GM23248 (cell line): ENCODE data around the gene DUSP28.

Experiments
- EZH2 ChIP-seq: fragments of 200-600 bp; sonication (generic); IDR thresholded peaks from 2 replicates; pipeline ENCODE4 v1.6.1; 2018; ENCODE audit warnings: antibody characterized with exemption, mild to moderate bottlenecking; ENCODE audit not compliant: insufficient read depth, poor library complexity, severe bottlenecking
- EZH2phosphoT487 ChIP-seq: fragments of 200-600 bp; sonication (generic); IDR thresholded peaks from 2 replicates; pipeline ENCODE4 v1.6.1; 2018; ENCODE audit warnings: antibody characterized with exemption, moderate library complexity, mild to moderate bottlenecking, low read depth; ENCODE audit not compliant: insufficient read depth

DNA sequence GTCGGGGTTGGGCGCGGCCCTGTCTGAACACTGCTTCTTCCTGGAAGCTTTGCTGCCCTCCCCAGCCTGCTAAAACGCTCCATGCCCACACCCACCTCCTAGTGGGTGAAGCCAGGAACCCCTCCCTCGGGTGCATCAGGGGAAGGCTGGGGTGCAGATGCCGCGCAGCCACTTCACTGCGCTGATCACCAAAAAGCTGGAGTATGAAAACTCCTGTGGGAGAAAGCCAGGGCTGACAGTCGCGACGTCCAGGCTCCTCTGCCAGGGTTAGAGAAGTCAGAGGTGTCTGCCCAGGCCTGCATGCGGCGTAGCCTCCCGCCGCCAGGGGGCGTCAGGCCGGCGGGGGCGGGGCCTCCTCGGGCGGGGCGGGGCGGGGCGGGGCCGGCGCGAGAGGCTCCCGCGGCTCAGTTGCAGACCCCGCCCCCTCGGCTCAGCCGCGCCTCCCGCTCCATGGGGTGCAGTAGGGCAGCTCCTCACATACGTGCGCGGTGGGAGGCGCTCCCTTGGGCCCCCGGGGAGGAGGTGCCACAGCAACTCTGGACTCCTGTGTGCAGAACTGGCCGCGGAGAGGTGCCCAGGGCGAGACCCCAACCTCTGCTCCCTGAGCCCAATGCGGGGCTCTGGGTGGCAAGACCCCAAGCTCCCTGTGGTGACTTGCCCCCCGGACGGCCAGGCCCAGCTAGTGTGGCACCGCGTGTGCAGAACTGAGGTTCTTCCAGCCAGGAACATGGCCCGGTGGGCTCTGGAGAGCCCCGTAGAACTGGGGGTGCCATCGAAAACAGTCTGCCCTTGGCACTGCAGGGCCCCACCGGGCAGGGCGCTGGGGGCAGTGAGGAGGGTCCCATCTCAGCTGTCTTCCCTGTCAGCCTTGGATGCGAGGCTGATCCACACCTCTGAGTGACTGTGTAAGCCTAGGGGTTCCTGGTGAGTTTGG lies 6.3 kb downstream of the DUSP28 start:
- TF ChIP-seq EZH2 (no peak), EZH2phosphoT487 (no peak)
